H1 (cell line): ENCODE data around the gene HLA-DPA1. TPM values are rescaled to one million over a fixed set of nuclear protein-coding genes. Genes with fewer than 3 reads are reported as not detected.

ENCODE experiments used
- CTCF ChIA-PET: fragments of 300-600 bp; sonication (Branson Sonifier 250); formaldehyde crosslinking; loops from one replicate; lab custom pipeline; 2021; ENCODE audit not compliant: partially characterized antibody; lab: Charles Lee
- POLR2A ChIA-PET: fragments of 300-600 bp; sonication (Branson Sonifier 250); formaldehyde crosslinking; loops from one replicate; lab custom pipeline; 2021; ENCODE audit warnings: inconsistent platforms; ENCODE audit not compliant: partially characterized antibody; lab: Charles Lee
- DNase-seq, 2 experiments: peaks; one replicate each; pipeline versions ENCODE4 v3.0.0 to v3.0.0-alpha.2; 2010 to 2022; ENCODE audit warnings: low spot score in 2 of 2, low read depth in 1 of 2, mixed read lengths in 1 of 2
- FAIRE-seq: peaks from 2 replicates; lab custom pipeline; 2011; peaks lifted over from hg19 to GRCh38; lab: Jason Lieb, UNC
- H2AFZ ChIP-seq: 2 replicates; pipeline ENCODE4 v1.8.1; 2012; ENCODE audit warnings: low read length, inconsistent platforms
- H2AK5ac ChIP-seq: 2 replicates; pipeline ENCODE4 v1.6.1; 2013; ENCODE audit warnings: low read depth, low read length
- H2BK120ac ChIP-seq: replicated peaks from 2 replicates; pipeline ENCODE3; 2013; ENCODE audit warnings: low read depth, low read length, inconsistent platforms
- H2BK12ac ChIP-seq: 2 replicates; pipeline ENCODE4 v1.6.1; 2013; ENCODE audit warnings: low read depth, low read length
- H2BK15ac ChIP-seq: 2 replicates; pipeline ENCODE4 v1.6.1; 2013; ENCODE audit warnings: low read length
- H2BK20ac ChIP-seq: 2 replicates; pipeline ENCODE4 v1.6.1; 2013; ENCODE audit warnings: low read length
- H2BK5ac ChIP-seq: 2 replicates; pipeline ENCODE4 v1.6.1; 2013; ENCODE audit warnings: low read depth, low read length
- H3K14ac ChIP-seq: 2 replicates; pipeline ENCODE4 v1.6.1; 2013; ENCODE audit warnings: inconsistent platforms; ENCODE audit not compliant: insufficient read length
- H3K18ac ChIP-seq: 2 replicates; pipeline ENCODE4 v1.6.1; 2013; ENCODE audit warnings: low read length; ENCODE audit errors: extremely low read depth
- H3K23ac ChIP-seq: 2 replicates; pipeline ENCODE4 v1.6.1; 2013; ENCODE audit warnings: inconsistent platforms; ENCODE audit not compliant: insufficient read length
- H3K23me2 ChIP-seq: 2 replicates; pipeline ENCODE4 v1.6.1; 2013; ENCODE audit warnings: low read depth, low read length
- H3K27ac ChIP-seq: 2 replicates; pipeline ENCODE4 v1.6.1; 2011; ENCODE audit warnings: low read depth, low read length, inconsistent platforms
- H3K27me3 ChIP-seq, 4 experiments: replicated peaks in 1 of 4; 1 replicate in 1 of 4; 2 replicates in 3 of 4; pipeline versions ENCODE4 v1.6.1 to v1.8.1; 2011 to 2013; ENCODE audit warnings: low read length in 3 of 4, mild to moderate bottlenecking in 3 of 4, inconsistent platforms in 2 of 4, mixed read lengths in 2 of 4, moderate library complexity in 1 of 4; ENCODE audit not compliant: control insufficient read depth in 3 of 4, insufficient read depth in 3 of 4; ENCODE audit errors: extremely low read depth in 1 of 4
- H3K36me3 ChIP-seq, 4 experiments: 2 replicates each; pipeline versions ENCODE4 v1.6.1 to v1.8.1; 2011 to 2013; ENCODE audit warnings: mild to moderate bottlenecking in 4 of 4, low read length in 3 of 4, moderate library complexity in 2 of 4, control low read depth in 1 of 4, inconsistent platforms in 1 of 4; ENCODE audit not compliant: insufficient read depth in 4 of 4, control insufficient read depth in 2 of 4
- H3K4ac ChIP-seq: replicated peaks from 2 replicates; pipeline ENCODE3; 2013; ENCODE audit warnings: low read length, low read depth, mixed read lengths, inconsistent platforms; ENCODE audit not compliant: insufficient read length
- H3K4me1 ChIP-seq, 4 experiments: replicated peaks in 1 of 4; 1 replicate in 1 of 4; 2 replicates in 3 of 4; pipeline versions ENCODE4 v1.6.1 to v1.8.1; 2011 to 2013; ENCODE audit warnings: low read length in 3 of 4, inconsistent platforms in 2 of 4, mixed read lengths in 1 of 4; ENCODE audit not compliant: insufficient read depth in 4 of 4, control insufficient read depth in 3 of 4
- H3K4me2 ChIP-seq, 2 experiments: 2 replicates each; pipeline versions ENCODE4 v1.6.1 to v1.8.1; 2011 to 2013; ENCODE audit warnings: low read depth in 2 of 2, low read length in 2 of 2, control low read depth in 1 of 2, inconsistent platforms in 1 of 2, mild to moderate bottlenecking in 1 of 2; ENCODE audit not compliant: insufficient read depth in 1 of 2
- H3K4me3 ChIP-seq, 4 experiments: fragments of 200-600, 300-600 bp in 1 of 4; sonication (generic), shearing (Covaris generic), sonication (Bioruptor Twin) in 1 of 4; 2 replicates each; pipeline versions ENCODE4 v1.5.1 to v1.8.1; 2011 to 2016; ENCODE audit warnings: low read length in 4 of 4, low read depth in 3 of 4, control low read depth in 2 of 4, inconsistent platforms in 2 of 4, mild to moderate bottlenecking in 2 of 4, mixed read lengths in 1 of 4, moderate library complexity in 1 of 4; ENCODE audit not compliant: insufficient read depth in 2 of 4; ENCODE audit errors: extremely low read depth in 1 of 4
- H3K56ac ChIP-seq: replicated peaks from 2 replicates; pipeline ENCODE3; 2013; ENCODE audit warnings: low read depth, mild to moderate bottlenecking, mixed read lengths, low read length, inconsistent platforms; ENCODE audit not compliant: insufficient read length
- H3K79me1 ChIP-seq: 2 replicates; pipeline ENCODE4 v1.6.1; 2013; ENCODE audit warnings: low read depth, low read length, control low read depth
- H3K79me2 ChIP-seq, 2 experiments: 2 replicates each; pipeline versions ENCODE4 v1.6.1 to v1.8.1; 2012 to 2013; ENCODE audit warnings: low read length in 2 of 2, mild to moderate bottlenecking in 2 of 2, inconsistent platforms in 1 of 2; ENCODE audit not compliant: insufficient read depth in 2 of 2, control insufficient read depth in 1 of 2
- H3K9ac ChIP-seq, 4 experiments: replicated peaks in 1 of 4; 1 replicate in 1 of 4; 2 replicates in 3 of 4; pipeline versions ENCODE4 v1.6.1 to v1.8.1; 2011 to 2013; ENCODE audit warnings: low read depth in 3 of 4, low read length in 3 of 4, control low read depth in 2 of 4, mild to moderate bottlenecking in 2 of 4, moderate library complexity in 2 of 4, inconsistent platforms in 1 of 4; ENCODE audit errors: extremely low read depth in 1 of 4
- H3K9me3 ChIP-seq, 2 experiments: 2 replicates each; pipeline versions ENCODE4 v1.6.1 to v1.8.1; 2012 to 2013; ENCODE audit warnings: mild to moderate bottlenecking in 2 of 2, moderate library complexity in 2 of 2, control low read depth in 1 of 2, inconsistent platforms in 1 of 2, low read depth in 1 of 2, low read length in 1 of 2, mixed read lengths in 1 of 2; ENCODE audit not compliant: insufficient read depth in 2 of 2
- H4K20me1 ChIP-seq, 2 experiments: replicated peaks in 1 of 2; 2 replicates each; pipeline versions ENCODE3 to v1.8.1; 2011 to 2013; ENCODE audit warnings: inconsistent platforms in 2 of 2, low read length in 2 of 2, mild to moderate bottlenecking in 1 of 2; ENCODE audit not compliant: insufficient read depth in 2 of 2, control insufficient read depth in 1 of 2
- H4K5ac ChIP-seq: 2 replicates; pipeline ENCODE4 v1.6.1; 2013; ENCODE audit warnings: low read length, low read depth, mixed read lengths, inconsistent platforms; ENCODE audit not compliant: insufficient read length
- H4K8ac ChIP-seq: 2 replicates; pipeline ENCODE4 v1.8.0; 2013; ENCODE audit warnings: mild to moderate bottlenecking, moderate library complexity, low read length, inconsistent platforms; ENCODE audit not compliant: insufficient read depth; ENCODE audit errors: extremely low read depth
- H4K91ac ChIP-seq: replicated peaks from 2 replicates; pipeline ENCODE3; 2013; ENCODE audit warnings: low read length, mixed read lengths, inconsistent platforms; ENCODE audit not compliant: insufficient read length
- CEBPB ChIP-seq: IDR thresholded peaks from 2 replicates; pipeline ENCODE4 v1.6.1; 2012; ENCODE audit warnings: low read depth, low read length
- FOSL1 ChIP-seq: IDR thresholded peaks from 2 replicates; pipeline ENCODE4 v1.6.1; 2011; ENCODE audit warnings: mild to moderate bottlenecking, low read depth, low read length, moderate library complexity; ENCODE audit not compliant: insufficient read depth
- JUND ChIP-seq: IDR thresholded peaks from 2 replicates; pipeline ENCODE4 v1.6.1; 2011; ENCODE audit warnings: mild to moderate bottlenecking, improper control_type of control experiment, low read length
- POU5F1 ChIP-seq: IDR thresholded peaks from 2 replicates; pipeline ENCODE4 v1.6.1; 2011; ENCODE audit warnings: low read depth, mild to moderate bottlenecking, low read length, moderate library complexity
- WGBS, 2 experiments: shearing (Covaris generic) in 1 of 2; methylation state at CpG; one replicate each; pipeline versions ENCODE4 v1.1.6 to v1.1.7; 2013 to 2015; ENCODE audit warnings: low lambda C conversion rate in 2 of 2, mixed read lengths in 2 of 2, inconsistent platforms in 1 of 2, low coverage in 1 of 2, missing lambda C conversion rate in 1 of 2; ENCODE audit not compliant: insufficient replicate concordance in 2 of 2, insufficient coverage in 1 of 2, insufficient read length in 1 of 2; ENCODE audit errors: extremely low coverage in 1 of 2, missing lambda C conversion rate in 1 of 2; 5-methylcytosine and 5-hydroxymethylcytosine counted together
- polyA plus RNA-seq, 7 experiments: library from polyadenylated mRNA; depleted of rRNA in 3 of 7; stranded (reverse) in 5 of 7; unstranded in 2 of 7; fragments of >200 nt in 5 of 7; fragments of 200-250 nt in 2 of 7; gene quantifications; 1 replicate in 5 of 7; 2 replicates in 1 of 7; 4 replicates in 1 of 7; pipeline versions ENCODE4 v1.2.1 to v1.2.3, GENCODE V29; 2011 to 2013; ENCODE audit warnings: missing spikeins in 2 of 7, mixed read lengths in 2 of 7
- total RNA-seq: library from RNA; stranded (reverse); fragmentation: NEBNext Ultra II Directional; extraction: Animal tissue kit (Norgen Biotek cat#: 25700); gene quantifications from 2 replicates; pipeline ENCODE4 v1.2.1, GENCODE V29; 2021

HLA-DPA1 gene
- total and polyA plus RNA-seq, 2 of the 8 experiments (the other 6 are each of a cell fraction or from before 2014, with no cell fraction given), result 6.2 to 13.1 TPM

GRCh38 chr6:33123181-33123580 is 49.7 kb upstream of the HLA-DPA1 start:
- no peak overlapping the region for H3K4me2 ChIP-seq
- H2BK120ac ChIP-seq, result no peak overlapping the region
- TF ChIP-seq JUND (no peak), FOSL1 (no peak), POU5F1 (no peak), CEBPB (no peak)
- TF ChIP-seq, all 59 proteins: peak for 0
- Histone ChIP-seq H4K5ac (no peak overlapping the region), H3K79me1 (0 out of 2 replicates have a peak, but pooled peaks cover 2% of the 10 kb centered on the region), H3K23me2 (no peaks in the 10 kb centered on the region), H2BK5ac (no peak overlapping the region), H4K91ac (no peak overlapping the region), H2BK12ac (no peak overlapping the region), H3K56ac (no peak overlapping the region), H3K23ac (no peak overlapping the region), H3K14ac (no peak overlapping the region), H2AK5ac (no peak overlapping the region), H4K20me1 (no peaks in the 10 kb centered on the region), H4K8ac (no peak overlapping the region), H3K9ac (no peak overlapping the region), H2BK20ac (no peak overlapping the region), H3K4me3 (no peak overlapping the region), H3K9me3 (peaks cover 31 to 34% of the 10 kb centered on the region in 2 experiments), H3K4ac (no peak overlapping the region), H3K18ac (no peak overlapping the region), H3K27me3 (no peaks in the 10 kb centered on the region), H2BK15ac (no peak overlapping the region), H3K79me2 (peaks cover 14 to 80% of the 10 kb centered on the region in 2 experiments; a peak in 3 of 4 replicates), H3K4me1 (peaks cover 0 to 21% (median 9%) of the 10 kb centered on the region in 4 experiments; a peak in 4 of 7 replicates), H2AFZ (no peak overlapping the region), H3K27ac (no peak overlapping the region), H3K36me3 (peaks cover 2 to 43% (median 17%) of the 10 kb centered on the region in 4 experiments; a peak in 7 of 8 replicates)
- POLR2A ChIA-PET, result interaction anchor here (0.5 to 0.9 kb wide), 2 partner anchors 49 to 433 kb away, joined by 3 read pairs; no protein-coding TSS in a partner anchor
- CTCF ChIA-PET, result interaction anchor here (1.8 to 6.8 kb wide), 6 partner anchors 14 to 109 kb away, joined by 4 to 63 read pairs (median 13); no protein-coding TSS in a partner anchor
- 94% methylated on average over 6 of the region's 6 CpGs; no CpG with 5 or more reads in 1 of the 2 experiments for WGBS, 2 experiments
- no peak for DNase-seq
- FAIRE-seq, result no peak
